ENCODE measurements around the gene DEPDC4. TPM values are rescaled to one million over a fixed set of nuclear protein-coding genes. Genes with fewer than 3 reads are reported as not detected.
A peak's percentile ranks its signal among the peaks of the same experiment; 100 is the strongest.

The DEPDC4 gene
- total and polyA plus RNA-seq, 2 of the 13 experiments (the other 11 are each of a cell fraction or from before 2014, with no cell fraction given), result 2.2 to 5.7 TPM

DNA sequence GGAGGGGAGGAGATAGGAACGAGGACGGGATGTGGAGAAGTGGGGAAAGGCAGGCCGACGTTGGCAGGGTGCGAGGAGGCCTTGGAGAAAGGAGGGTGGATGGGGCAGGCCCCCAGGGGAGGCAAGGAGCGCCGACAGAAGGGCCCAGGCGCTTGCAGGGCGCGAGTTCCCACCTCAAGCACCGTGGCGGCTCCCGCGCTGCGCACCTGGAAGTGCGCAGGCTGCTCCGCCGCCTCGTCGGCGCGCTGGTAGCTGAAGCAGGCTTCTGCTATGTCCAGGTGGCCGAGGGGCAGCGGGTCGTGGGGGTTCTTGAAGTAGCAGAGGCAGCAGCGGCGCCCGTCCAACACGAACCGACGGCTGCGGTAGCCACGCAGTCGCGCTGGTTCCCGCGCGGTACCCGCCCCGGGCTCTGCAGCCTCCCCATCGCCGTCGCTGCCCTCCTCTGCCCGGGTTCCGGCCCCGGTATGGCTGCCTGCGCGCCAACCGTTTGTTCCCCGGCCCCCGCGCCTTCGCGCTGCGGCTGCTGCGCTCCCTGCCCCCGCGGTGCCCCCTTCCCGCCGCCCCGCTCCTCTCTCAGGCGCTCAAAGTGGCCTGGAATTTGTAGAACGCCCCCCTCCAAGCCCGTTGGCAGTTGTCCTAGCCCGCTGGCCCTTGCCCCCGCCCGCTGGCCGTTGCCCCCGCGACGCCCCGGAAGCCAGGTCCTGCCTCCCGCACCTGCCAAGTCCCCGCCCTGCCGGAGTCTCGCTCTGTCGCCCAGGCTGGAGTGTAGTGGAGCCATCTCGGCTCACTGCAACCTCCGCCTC lies 67.3 kb downstream of the DEPDC4 start (continued):
- TF ChIP-seq ZNF687 (CRISPR knock-in tag; IDR thresholded peaks at IDR 0.05) (peak; percentile 79), TCF12 (IDR thresholded peaks at IDR 0.05) (no peak), TCF12 (CRISPR knock-in tag; IDR thresholded peaks at IDR 0.05) (peak; percentile 83; the same call in 1 of the 2 replicates), MAF1 (CRISPR knock-in tag; IDR thresholded peaks at IDR 0.05; ENCODE audit: borderline replicate concordance) (peak; percentile 16; the same call in 1 of the 2 replicates), ZNF777 (CRISPR knock-in tag; IDR thresholded peaks at IDR 0.05) (peak; percentile 99), POGK (CRISPR knock-in tag; conservative IDR thresholded peaks at IDR 0.05) (peak; percentile 80), ZNF329 (CRISPR knock-in tag; IDR thresholded peaks at IDR 0.05; ENCODE audit: low read depth) (no peak), ZNF232 (CRISPR knock-in tag; IDR thresholded peaks at IDR 0.05; ENCODE audit: borderline replicate concordance) (0 out of 2 replicates have a peak, but pooled peaks have one; percentile 36), GRHL1 (CRISPR knock-in tag; conservative IDR thresholded peaks at IDR 0.05) (no peak), REL (CRISPR knock-in tag; conservative IDR thresholded peaks at IDR 0.05) (peak; percentile 10; the same call in 1 of the 2 replicates), ZNF441 (CRISPR knock-in tag; IDR thresholded peaks at IDR 0.05; ENCODE audit: borderline replicate concordance) (peak; percentile 100), POLR2G (IDR thresholded peaks at IDR 0.05; ENCODE audit: low read depth, low read length) (peak; percentile 28; the same call in 1 of the 2 replicates), DNMT3B (CRISPR knock-in tag; conservative IDR thresholded peaks at IDR 0.05) (no peak), ZNF24 (IDR thresholded peaks at IDR 0.05) (no peak), ZNF468 (CRISPR knock-in tag; IDR thresholded peaks at IDR 0.05) (no peak), KDM2A (CRISPR knock-in tag; IDR thresholded peaks at IDR 0.05; ENCODE audit: borderline replicate concordance, low read depth) (peak; percentile 47), MED13 (CRISPR knock-in tag; IDR thresholded peaks at IDR 0.05) (0 out of 2 replicates have a peak, but pooled peaks have one; percentile 33), FOXO1 (CRISPR knock-in tag; IDR thresholded peaks at IDR 0.05) (0 out of 2 replicates have a peak, but pooled peaks have one; percentile 11), RFX1 (IDR thresholded peaks at IDR 0.05) (peak; percentile 22; the same call in 1 of the 2 replicates), GATAD1 (CRISPR knock-in tag; IDR thresholded peaks at IDR 0.05) (peak; percentile 64; the same call in 1 of the 2 replicates), LCORL (IDR thresholded peaks at IDR 0.05) (no peak), LCORL (CRISPR knock-in tag; IDR thresholded peaks at IDR 0.05) (peak; percentile 62; the same call in 1 of the 2 replicates)
- TF ChIP-seq, protein P1, sequence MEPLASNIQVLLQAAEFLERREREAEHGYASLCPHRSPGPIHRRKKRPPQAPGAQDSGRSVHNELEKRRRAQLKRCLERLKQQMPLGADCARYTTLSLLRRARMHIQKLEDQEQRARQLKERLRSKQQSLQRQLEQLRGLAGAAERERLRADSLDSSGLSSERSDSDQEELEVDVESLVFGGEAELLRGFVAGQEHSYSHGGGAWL (CRISPR knock-in tag; IDR thresholded peaks at IDR 0.05), result peak; percentile 15
